Parathyroid adenoma (tissue), 2 donors: Measurements from ENCODE around the gene ZNF439.

ENCODE experiments used
- H2AFZ ChIP-seq: fragments of 300-600 bp; sonication (generic); one replicate; pipeline ENCODE4 v1.7.0; 2017; ENCODE audit warnings: antibody characterized with exemption, mild to moderate bottlenecking
- H3K27ac ChIP-seq: fragments of 300-600 bp; sonication (generic); one replicate; pipeline ENCODE4 v1.7.0; 2017
- H3K27me3 ChIP-seq: fragments of 300-600 bp; sonication (generic); one replicate; pipeline ENCODE4 v1.7.0; 2017; ENCODE audit warnings: low read length; ENCODE audit not compliant: control insufficient read depth, insufficient read depth
- H3K36me3 ChIP-seq: fragments of 300-600 bp; sonication (generic); one replicate; pipeline ENCODE4 v1.7.0; 2017; ENCODE audit warnings: low read length; ENCODE audit not compliant: control insufficient read depth, insufficient read depth
- H3K4me1 ChIP-seq: fragments of 300-600 bp; sonication (generic); one replicate; pipeline ENCODE4 v1.7.0; 2017; ENCODE audit warnings: control low read depth
- H3K4me2 ChIP-seq: fragments of 300-600 bp; sonication (generic); one replicate; pipeline ENCODE4 v1.7.0; 2017; ENCODE audit warnings: low read length
- H3K4me3 ChIP-seq: fragments of 300-600 bp; sonication (generic); one replicate; pipeline ENCODE4 v1.7.0; 2017; ENCODE audit warnings: low read depth, low read length
- H3K79me2 ChIP-seq: fragments of 300-600 bp; sonication (generic); one replicate; pipeline ENCODE4 v1.7.0; 2017; ENCODE audit warnings: control low read depth
- H3K9ac ChIP-seq: fragments of 300-600 bp; sonication (generic); one replicate; pipeline ENCODE4 v1.7.0; 2017; ENCODE audit warnings: mild to moderate bottlenecking
- H3K9me3 ChIP-seq: fragments of 300-600 bp; sonication (generic); one replicate; pipeline ENCODE4 v1.7.0; 2017; ENCODE audit warnings: low read length; ENCODE audit not compliant: control insufficient read depth
- TF ChIP-seq, protein P1 (sequence below): fragments of 300-600 bp; sonication (generic); IDR thresholded peaks from one replicate; pipeline ENCODE4 v1.7.0; 2017; ENCODE audit warnings: antibody characterized with exemption, mild to moderate bottlenecking
- donor health status: primary hyperparathyroidism.

The ZNF439 gene

DNA sequence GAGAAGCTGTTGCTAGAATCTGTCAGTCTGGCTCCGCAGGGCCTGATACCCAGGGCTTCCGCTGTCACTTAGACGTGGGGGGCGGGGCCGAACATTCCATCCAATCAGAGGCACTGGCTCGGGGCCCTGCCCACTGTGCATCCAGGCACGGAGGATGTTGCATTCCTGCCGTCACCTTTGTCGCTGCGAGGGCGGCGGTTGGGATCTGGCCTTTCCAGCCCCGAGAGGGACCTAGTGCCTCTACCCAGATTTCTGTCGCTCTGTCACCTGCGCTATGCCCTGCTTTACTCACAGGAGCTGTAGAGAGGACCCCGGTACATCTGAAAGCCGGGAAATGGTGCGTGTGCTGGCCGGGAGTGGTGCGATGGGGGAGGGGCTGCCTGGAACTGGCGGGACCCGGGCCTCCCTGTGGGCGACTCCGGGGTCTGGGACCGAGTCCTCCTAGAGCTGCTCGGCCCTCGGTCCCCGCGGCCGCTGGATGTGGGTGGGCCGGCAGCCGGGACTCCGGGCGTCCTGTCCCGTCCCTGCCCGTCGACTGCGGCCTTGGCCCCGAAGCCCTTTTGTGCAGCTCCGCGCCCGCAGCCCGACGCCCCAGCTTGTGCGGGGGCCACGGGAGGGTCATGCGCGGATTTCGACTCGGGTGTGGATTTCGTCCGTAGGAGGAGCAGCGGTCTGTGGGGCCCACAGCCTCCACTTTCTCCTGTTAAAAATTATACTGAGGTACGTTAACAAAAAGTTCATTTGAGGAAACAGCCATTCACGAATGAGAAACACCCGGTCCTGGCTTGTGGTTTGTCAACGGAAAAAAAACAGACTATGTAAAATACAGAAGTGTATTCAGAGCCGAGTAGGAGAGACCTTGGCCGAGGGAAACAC, at the start of gene ZNF439:
Gene ZNF439, plus strand, starts transcription at position 133 of the 876 bp plus-strand sequence. Its CDS starts 142 bp downstream, at position 275.
- TF ChIP-seq, protein P1, sequence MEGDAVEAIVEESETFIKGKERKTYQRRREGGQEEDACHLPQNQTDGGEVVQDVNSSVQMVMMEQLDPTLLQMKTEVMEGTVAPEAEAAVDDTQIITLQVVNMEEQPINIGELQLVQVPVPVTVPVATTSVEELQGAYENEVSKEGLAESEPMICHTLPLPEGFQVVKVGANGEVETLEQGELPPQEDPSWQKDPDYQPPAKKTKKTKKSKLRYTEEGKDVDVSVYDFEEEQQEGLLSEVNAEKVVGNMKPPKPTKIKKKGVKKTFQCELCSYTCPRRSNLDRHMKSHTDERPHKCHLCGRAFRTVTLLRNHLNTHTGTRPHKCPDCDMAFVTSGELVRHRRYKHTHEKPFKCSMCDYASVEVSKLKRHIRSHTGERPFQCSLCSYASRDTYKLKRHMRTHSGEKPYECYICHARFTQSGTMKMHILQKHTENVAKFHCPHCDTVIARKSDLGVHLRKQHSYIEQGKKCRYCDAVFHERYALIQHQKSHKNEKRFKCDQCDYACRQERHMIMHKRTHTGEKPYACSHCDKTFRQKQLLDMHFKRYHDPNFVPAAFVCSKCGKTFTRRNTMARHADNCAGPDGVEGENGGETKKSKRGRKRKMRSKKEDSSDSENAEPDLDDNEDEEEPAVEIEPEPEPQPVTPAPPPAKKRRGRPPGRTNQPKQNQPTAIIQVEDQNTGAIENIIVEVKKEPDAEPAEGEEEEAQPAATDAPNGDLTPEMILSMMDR: no peak
- peak within 1 kb of the TSS; percentile 97 for H3K4me3 ChIP-seq
- peaks cover 16% of the 10 kb centered on the region for H3K79me2 ChIP-seq
- H3K36me3 ChIP-seq: no peaks in the 10 kb centered on the region
- peaks cover 12% of the 10 kb centered on the region for H3K4me1 ChIP-seq
- H3K9me3 ChIP-seq: no peaks in the 10 kb centered on the region
- peak within 1 kb of the TSS; percentile 95 for H3K27ac ChIP-seq
- peak within 1 kb of the TSS; percentile 92 for H2AFZ ChIP-seq
- H3K27me3 ChIP-seq: no peaks in the 10 kb centered on the region
- peak within 1 kb of the TSS; percentile 78 for H3K9ac ChIP-seq
- peak within 1 kb of the TSS; percentile 95 for H3K4me2 ChIP-seq

DNA sequence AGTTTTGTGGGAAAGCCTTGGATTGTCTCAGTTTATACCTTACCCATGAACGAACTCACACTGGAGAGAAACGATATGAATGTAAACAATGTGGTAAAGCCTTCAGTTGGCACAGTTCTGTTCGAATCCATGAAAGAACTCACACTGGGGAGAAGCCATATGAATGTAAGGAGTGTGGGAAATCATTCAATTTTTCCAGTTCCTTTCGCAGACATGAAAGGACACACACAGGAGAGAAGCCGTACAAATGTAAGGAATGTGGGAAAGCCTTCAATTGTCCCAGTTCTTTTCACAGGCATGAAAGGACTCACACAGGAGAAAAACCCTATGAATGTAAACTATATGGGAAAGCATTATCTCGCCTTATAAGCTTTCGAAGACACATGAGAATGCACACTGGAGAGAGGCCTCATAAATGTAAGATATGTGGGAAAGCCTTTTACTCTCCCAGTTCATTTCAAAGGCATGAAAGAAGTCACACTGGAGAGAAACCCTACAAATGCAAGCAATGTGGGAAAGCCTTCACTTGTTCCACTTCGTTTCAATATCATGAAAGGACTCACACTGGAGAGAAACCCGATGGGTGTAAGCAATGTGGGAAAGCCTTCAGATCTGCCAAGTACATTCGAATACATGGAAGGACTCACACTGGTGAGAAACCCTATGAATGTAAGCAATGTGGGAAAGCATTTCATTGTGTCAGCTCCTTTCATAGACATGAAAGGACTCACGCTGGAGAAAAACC, 42.0 kb upstream of the ZNF439 start:
- Histone ChIP-seq H3K4me1 (no peaks in the 10 kb centered on the region), H3K27me3 (no peaks in the 10 kb centered on the region), H3K9ac (no peak overlapping the region), H3K79me2 (peaks cover 4% of the 10 kb centered on the region), H2AFZ (no peak overlapping the region), H3K4me2 (no peak overlapping the region), H3K4me3 (no peak overlapping the region), H3K9me3 (no peaks in the 10 kb centered on the region), H3K27ac (no peak overlapping the region), H3K36me3 (no peaks in the 10 kb centered on the region)
- TF ChIP-seq, protein P1: no peak

DNA sequence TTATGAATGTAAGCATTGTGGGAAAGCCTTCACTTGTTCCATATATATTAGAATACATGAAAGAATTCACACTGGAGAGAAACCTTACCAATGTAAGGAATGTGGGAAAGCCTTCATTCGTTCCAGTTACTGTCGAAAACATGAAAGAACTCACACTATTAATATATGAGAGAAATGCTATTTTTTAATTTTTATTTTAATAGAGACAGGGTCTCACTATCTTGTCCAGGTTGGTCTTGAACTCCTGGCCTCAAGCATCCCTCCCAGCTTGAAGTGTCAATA, 41.5 kb upstream of the ZNF439 start:
- Histone ChIP-seq H3K36me3 (no peaks in the 10 kb centered on the region), H3K27ac (no peak overlapping the region), H2AFZ (no peak overlapping the region), H3K79me2 (peaks cover 4% of the 10 kb centered on the region), H3K27me3 (no peaks in the 10 kb centered on the region), H3K4me3 (no peak overlapping the region), H3K4me1 (no peaks in the 10 kb centered on the region), H3K4me2 (no peak overlapping the region), H3K9me3 (no peaks in the 10 kb centered on the region), H3K9ac (no peak overlapping the region)
- TF ChIP-seq, protein P1: no peak

- no peaks in the 10 kb centered on the region for H3K27me3 ChIP-seq
- H3K9me3 ChIP-seq: no peaks in the 10 kb centered on the region
- peaks cover 22% of the 10 kb centered on the region for H3K4me1 ChIP-seq
- TF ChIP-seq, protein P1: no peak
- H3K27ac ChIP-seq: peak overlapping the region; percentile 99
- H3K4me3 ChIP-seq: peak overlapping the region; percentile 98
- H3K36me3 ChIP-seq: no peaks in the 10 kb centered on the region
- H3K9ac ChIP-seq: no peak overlapping the region
- H3K4me2 ChIP-seq: peak overlapping the region; percentile 97
- peak overlapping the region; percentile 93 for H2AFZ ChIP-seq
- peaks cover 16% of the 10 kb centered on the region for H3K79me2 ChIP-seq
Observed at GRCh38 chr19:11813703-11814028, 34.9 kb upstream of the ZNF439 start.
